Femur (tissue), 1 donor: Measurements from ENCODE around the gene NIPBL.
"Not testable (repeated sequence)": the region's sequence is repeated elsewhere in the genome, so short reads cannot be mapped to it uniquely, and the experiment has no call there.

ENCODE experiments used
- DNase-seq: peaks from one replicate; pipeline ENCODE4 v3.0.0-alpha.2; 2017

The NIPBL gene

DNA sequence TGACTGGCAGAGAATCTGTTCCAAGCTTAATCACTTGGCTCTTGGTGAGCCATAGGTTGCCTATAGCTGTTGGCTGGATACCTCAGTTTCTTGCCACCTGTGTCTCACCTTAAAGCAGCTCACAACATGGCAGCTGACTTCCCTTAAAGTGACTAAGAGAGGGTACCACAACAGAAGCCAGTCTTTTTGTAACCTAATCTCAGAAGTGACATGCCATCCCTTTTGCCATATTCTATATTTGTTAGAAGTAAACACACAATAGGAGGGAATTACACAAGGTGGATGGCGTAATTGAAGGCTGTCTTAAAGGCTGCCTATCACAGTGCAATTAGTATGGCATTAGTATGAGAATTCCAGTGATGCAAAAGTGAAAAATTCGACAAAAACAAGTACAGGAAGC lies 28.1 kb downstream of the NIPBL start:
- no peak for DNase-seq

DNA sequence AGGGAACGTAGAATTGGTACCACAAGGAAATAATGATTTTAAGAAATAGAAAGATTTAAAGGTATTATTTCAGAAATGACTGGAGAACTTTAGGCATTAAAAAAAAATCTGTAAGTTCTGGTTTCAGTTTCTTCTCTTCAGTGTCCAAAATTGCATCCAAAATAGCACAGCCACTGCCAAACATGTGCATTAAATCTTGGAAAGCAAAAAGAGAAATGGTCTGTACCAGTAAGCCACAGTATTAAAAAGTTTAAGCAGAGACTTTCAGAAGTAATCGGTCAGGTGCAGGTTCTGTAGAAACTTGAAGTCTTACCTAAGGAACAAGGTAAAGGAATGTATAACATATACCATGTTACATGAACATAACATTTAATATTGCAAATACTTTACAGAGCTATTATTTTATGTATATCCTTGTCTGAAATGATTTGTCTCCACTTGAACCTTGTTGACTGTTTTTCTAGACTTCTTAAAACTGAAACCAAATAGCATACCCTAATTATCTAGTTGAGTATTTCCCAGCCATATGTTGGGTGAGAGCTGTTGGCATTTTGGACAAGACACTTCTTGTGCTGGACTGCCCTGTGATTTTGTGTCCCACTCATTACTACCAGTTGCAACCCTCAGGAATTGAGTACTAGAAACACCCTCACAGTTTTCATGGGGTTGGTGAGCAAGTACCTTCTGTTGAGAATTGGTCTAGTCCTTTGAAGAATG lies 32.1 kb downstream of the NIPBL start:
- peak; percentile 26 for DNase-seq

DNA sequence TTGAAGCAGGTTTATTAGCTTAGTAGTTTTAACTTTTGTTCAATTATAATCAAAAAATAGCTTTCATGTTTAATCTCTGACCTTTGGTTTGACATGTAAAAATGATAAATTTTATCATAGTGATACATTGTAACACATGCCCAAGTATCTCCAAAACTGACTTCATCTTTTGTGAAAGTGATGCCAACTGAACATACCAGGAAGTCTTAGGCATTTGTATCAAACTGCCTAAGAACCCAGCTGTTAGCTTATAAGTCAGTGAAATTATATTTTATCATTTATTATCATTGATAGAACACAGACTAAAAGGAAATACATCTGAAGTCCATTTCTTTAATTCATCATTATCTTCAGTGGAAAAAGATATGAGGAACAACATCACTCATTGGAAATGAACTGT lies 39.1 kb downstream of the NIPBL start:
- DNase-seq: no peak

DNA sequence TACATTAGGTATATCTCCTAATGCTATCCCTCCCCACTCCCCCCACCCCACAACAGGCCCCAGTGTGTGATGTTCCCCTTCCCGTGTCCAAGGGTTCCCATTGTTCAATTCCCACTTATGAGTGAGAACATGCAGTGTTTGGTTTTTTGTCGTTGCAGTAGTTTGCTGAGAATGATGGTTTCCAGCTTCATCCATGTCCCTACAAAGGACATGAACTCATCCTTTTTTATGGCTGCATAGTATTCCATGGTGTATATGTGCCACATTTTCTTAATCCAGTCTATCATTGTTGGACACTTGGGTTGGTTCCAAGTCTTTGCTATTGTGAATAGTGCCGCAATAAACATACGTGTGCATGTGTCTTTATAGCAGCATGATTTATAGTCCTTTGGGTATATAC lies 40.0 kb downstream of the NIPBL start:
- DNase-seq: not testable (repeated sequence)

DNA sequence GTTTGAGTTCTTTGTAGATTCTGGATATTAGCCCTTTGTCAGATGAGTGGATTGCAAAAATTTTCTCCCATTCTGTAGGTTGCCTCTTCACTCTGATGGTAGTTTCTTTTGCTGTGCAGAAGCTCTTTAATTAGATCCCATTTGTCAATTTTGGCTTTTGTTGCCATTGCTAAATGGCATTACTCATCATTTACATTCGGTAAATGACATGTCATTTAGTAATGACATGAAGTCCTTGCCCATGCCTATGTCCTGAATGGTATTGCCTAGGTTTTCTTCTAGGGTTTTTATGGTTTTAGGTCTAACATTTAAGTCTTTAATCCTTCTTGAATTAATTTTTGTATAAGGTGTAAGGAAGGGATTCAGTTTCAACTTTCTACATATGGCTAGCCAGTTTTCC lies 40.8 kb downstream of the NIPBL start:
- not testable (repeated sequence) for DNase-seq

DNA sequence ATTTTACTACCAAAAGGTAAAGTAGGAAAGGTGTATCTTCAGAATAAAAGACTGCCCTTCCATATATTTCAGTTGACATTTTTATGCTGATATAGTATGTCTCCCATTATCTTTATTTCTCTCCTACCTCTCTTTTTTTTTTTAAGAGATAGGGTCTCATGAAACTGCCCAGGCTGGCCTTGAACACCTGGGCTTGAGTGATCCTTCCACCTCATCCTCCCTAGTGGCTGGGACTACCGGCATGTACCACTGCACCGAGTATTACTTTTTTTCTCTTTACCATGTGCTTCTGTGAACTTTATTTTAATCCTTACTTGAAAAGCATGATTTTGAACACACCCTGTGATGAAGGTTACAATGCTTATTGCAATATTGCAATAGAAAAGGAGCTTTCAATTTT lies 42.7 kb downstream of the NIPBL start:
- DNase-seq: no peak

DNA sequence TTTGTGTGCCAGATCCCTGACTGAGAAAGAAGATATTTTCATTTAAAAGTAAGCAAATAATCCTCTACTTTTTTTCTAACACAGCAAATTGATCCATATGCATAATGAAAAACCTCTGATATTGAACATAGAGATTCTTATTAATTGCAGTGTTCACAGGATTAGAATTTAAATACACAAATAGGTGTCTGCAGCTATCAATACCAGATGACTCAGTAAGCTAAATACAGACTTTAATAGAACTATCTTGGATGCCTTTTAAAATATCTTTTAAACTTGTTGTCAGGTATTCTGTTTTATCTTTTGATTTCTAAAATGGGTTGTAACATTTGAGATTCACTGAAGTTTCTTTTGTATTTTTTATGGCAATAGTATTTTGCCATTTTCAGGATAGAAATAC lies 43.1 kb downstream of the NIPBL start:
- no peak for DNase-seq

DNA sequence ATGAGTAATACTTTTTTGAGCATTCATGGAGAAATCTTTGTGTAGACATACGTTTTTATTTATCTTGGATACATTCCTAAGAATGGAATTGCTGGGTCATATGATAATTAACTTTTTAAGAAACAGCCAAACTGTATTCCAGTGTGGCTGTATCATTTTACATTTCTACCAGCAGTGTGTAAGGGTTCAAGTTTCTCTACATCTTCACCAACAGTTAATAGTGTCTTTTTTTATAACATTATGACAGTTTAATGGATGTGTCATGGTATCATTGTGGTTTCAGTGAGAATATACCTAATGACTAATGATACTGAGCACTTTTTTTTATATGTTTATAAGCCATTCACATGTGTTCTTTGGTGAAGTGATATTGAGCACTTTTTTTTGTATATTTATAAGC lies 52.4 kb downstream of the NIPBL start:
- no peak for DNase-seq

DNA sequence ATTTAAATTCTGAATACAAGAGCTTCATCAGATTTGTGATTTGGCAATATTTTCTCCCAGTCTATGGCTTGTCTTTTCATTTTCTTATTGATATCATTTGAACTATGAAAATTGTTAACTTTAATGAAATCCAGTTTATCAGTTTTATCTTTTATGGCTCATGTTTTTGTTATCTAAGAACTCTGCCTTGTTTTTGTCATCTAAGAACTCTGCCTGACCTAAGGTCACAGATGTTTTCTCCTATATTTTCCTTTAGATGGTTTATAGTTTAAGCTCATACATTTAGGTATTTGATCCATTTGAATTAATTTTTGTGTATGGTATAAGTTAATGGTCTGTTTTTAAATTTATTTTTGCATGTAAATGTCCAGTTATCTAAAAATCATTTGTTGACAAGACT lies 52.9 kb downstream of the NIPBL start:
- no peak for DNase-seq

DNA sequence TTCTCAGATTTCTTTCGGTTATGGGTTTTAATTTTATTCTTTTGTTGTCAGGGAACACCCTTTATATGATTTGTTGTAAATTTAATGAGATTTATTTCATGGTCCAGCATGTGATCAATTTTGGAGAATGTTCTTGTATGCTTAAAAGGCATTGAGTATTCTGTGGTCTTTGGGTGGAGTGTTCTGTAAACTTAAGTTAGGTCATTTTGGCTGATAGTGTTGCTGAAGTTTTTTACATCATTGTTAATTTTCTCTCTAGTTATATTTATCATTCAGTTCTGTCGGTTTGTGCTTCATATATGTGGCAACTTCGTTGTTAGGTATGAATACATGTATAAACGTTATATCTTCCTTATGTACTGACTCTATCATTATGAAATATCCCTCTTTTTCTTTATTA lies 55.5 kb downstream of the NIPBL start:
- no peak for DNase-seq

DNA sequence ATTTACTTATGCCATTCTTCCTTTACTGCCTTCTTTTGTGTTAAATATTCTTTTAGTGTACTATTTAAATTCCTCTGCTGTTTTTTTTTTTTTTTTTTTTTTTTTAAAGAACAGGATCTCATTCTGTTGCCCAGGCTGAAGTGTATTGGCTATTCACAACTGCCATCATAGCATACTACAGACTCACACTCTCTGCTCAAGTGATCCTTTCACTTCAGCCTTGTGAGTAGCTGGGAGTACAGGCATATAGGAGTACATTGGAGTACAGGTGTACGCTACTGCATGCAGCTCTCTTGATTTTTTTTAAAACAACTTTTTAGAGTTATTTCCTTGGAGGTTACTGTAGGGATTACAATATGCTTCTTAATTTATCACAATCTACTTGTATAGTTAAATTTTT lies 56.1 kb downstream of the NIPBL start:
- DNase-seq: no peak

DNA sequence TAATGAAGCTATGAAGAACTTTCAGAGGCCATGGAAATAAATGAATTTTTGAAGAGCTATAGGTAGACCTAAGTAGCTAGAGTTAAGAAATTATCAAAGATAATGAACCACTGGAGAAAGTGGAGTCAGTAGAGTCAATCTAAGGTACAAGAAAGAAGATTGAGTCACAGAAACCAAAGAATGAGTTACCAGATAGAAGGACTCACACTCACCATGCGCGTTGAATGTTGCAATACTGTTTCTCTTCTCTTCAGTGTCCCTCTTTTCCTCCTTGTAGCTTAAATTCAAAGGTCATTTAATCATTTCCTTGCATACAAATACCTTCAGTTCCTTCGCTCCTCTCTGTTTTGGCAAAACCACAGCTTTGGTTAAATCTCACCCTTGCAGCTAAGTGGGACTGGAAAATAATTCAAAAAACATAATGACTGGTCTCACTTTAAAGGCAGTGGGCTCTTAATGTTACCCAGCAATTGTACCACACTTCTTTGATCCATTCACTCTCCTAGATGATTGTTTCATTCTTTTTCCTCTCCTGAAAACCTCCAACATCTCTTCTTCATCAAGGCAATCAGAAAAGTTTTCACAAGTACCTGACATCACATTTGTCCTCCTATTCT lies 58.3 kb downstream of the NIPBL start:
- no peak for DNase-seq

DNA sequence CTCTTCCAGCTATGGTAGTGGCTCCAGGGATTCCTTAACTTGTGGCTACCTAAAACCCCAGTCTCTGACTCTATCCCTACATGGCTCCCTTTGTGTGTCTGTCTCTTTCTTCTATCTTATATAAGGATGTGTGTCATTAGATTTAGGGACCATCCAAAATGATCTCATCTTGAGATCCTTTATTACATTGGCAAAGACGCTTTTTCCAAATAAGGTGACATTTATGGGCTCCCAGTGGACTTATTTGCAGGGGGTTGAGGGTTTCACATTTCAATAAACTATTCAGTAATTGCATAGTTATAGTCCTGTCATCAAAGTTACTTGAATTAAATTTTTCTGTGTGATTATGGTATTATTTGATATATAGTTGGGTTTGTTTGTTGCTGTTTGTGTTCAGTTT lies 59.2 kb downstream of the NIPBL start:
- DNase-seq: no peak

DNA sequence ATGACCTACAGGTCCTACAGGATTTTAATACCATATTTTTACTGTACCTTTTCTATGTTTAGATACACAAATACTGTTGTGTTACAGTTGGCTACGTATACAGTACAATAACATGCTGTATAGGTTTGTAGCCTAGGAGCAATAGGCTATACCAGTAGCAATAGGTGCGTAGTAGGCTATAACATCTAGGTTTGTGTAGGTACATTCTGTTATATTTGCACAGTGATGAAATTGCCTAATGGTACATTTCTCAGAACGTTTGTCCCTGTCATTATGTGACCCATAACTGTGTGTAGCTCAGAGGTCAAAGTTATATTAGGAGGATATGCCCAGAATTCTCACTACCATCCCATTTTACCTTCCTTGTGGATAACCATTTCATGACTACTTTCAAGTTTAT lies 59.7 kb downstream of the NIPBL start:
- no peak for DNase-seq

DNA sequence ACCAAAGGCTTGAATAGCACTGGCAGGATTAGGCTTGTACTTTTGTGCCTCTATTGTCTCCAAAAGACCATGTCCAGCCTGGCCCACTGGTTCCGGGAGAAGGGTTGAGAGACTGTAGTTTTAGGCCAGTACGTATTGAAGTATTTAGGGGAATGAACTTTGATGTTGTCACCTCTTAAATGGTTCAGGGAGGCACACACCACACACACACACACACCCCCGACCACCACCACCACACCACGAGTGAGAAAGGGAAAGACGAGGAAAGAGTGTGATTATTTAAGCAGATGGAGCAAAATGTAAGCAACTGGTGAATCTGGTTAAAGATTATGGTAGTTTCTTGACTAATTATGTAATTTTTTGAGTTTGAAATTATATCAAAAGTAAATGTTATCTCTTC lies 61.6 kb downstream of the NIPBL start:
- DNase-seq: no peak

DNA sequence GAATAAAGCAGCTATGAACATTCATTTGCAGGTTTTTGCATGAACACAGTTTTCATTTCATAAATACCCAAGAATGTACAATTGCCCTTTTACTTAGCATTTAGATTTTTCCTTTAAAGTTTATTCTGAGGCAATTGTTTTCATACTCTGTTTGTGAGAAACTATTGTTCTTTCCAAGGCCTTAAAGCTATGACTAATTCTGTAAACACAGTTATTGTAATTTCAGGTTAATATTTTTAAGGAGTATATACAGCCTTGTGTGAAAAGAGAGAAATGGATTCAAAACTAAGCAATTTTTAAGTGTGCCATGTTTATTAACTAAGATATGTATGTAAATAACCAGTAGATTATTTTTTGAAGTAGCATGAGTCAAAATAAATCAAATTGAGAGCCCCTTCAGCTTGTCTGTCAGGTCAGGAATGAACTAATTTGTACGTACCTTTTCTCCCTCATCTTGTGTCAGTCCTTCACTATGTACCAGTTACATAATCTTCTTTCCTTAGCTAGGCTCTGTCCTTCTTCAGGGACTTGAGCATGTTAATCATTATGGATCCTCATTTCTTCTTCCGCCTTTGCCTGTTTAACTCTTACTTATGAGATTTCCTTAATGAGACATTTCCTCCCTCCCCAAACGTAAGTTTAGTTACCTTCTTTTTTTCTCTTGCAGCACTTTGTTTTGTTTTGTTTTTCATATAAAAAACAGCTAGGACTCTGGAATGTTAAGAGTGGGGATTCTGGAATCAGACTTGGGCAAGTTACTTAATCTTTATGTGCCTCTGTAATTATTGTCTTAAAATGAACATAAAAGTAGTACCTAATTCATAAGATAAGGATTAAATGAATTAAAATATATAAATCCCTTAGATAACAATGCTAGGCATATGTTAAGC lies 63.6 kb downstream of the NIPBL start:
- no peak for DNase-seq

DNA sequence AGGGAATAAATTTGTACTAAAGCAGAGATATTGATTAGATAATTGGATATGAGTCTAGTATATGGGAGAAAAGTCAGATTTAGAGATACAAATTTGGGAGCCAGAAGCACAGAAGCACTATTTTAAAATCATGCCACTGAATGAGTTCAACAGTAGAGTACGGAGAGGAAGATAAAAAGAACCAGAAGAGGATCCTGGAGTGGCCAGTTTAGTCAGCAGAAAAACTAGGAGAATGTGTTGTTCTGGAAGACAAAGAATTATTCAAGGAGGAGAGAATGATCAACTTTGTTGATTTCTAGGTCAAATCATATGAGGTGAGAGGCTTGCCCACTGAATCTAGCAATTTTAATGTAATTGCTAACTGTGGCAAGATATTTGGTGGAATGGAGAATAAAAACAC lies 67.0 kb downstream of the NIPBL start:
- DNase-seq: no peak

DNA sequence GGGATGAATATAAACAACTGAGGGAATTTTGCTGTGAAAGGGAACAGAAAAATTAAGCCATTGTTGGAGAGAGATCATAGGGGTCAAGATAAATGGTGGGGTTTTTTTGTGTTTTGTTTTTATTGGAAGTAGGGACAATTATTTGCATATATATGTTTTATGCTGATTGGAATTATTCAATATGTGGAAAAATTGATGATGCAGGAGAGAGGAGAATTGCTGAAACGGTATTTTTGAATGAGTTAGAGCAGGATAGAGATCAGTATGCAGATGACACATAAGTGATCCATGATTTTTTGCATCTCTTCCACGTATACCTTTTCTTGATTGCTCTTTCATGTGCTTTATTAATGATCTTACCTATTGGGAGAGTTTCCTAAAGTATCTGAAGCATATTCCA lies 67.5 kb downstream of the NIPBL start:
- DNase-seq: no peak

DNA sequence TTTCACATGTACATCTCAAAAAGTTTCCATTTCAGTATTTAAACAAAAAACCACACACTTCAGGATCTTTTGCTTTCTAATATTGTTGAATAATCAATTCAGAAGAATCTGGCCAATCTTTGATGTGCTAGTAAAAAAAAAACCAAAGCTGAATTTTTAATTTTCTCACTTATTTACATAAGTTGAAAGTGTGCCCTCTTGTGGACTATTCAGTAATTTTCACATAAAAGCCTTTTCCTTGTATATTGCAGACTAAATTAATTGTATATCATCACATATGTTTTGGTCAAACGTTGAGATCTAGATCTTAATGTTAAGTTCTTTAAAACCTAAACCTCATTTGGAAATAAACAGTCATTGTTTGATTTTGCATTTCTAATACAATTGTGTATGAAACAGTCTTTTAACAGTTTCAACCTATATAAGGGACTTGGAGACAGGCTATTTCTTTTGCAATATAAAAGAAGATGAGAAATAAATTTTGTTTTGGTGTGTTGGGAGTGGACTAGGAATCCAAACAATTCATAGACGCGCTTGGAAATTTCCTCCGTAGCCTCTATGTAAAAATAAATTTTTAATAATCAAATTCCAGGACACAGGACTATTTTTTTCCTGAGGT lies 68.1 kb downstream of the NIPBL start:
- no peak for DNase-seq

DNA sequence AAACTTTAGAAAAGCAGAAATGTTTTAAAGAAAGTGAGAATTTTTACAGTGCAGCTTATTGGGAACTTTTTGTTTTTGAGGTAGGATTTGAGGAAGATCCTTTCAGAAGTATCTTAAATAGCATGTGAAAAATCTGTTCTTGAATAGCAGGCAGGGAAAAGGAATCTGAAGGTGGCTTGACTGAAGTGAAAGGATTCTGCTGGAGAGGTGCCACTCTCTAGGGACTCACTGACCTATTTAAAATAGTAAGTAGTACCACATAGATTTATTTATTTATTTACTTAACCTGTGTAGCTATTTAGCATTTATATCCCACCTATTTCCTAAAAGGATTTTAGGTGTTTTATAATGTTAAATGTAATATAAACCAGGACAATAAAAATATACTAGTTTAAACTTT lies 69.1 kb downstream of the NIPBL start:
- DNase-seq: no peak

DNA sequence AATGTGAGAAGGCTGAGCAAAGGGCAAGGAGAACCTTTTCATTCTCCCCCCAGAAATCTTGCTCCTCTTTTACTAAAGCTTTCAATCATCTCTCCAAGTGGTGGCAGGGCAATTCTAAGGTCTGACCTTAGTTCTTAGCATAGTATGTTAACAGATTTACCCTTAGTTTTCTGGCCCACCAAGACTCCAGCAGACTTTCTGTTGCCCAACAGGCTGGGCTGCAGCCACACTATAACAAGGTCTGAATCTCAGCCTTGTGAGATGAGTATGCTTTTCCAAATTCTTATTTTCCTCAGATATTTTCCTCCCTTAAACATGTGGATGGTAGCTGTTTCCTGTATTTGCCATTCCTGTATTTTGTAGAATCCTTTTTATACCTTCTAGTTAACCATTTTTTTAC lies 69.5 kb downstream of the NIPBL start:
- no peak for DNase-seq

DNA sequence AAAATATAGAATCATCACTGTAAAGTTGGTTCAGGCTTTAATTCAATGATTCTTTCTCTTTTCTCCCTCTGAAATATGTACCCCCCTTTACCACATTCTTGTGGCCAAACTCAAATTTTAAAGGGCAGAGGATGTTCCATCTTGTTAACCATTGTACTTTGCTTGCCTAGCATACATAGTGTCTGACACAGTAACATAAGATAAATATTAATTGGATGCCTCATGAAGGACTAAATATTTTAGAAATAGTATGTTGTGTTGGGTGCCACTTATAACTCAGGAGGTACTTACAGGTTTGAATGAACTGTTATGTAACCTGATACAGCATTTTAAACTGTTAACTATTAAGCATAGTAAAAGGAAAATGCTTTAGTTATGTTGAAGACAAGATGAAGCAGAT lies 71.5 kb downstream of the NIPBL start:
- no peak for DNase-seq

DNA sequence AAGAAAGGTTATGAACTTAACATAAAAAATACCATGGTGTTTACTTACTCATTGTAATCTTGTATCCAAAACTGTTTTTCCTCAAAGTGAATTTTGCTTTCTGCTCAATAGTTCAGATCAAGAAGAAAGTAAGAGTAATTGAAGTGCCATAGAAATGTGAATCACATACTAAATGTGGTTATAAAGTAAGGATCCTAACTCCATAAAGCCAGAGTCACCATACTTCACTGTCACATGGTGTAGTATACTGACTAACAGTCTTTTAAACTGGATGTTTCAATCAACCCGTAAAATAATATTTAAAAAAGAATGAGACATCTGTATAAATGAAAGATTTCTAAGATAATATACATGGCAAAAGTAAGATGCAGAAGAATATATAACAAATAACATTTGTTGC lies 72.1 kb downstream of the NIPBL start:
- DNase-seq: no peak

DNA sequence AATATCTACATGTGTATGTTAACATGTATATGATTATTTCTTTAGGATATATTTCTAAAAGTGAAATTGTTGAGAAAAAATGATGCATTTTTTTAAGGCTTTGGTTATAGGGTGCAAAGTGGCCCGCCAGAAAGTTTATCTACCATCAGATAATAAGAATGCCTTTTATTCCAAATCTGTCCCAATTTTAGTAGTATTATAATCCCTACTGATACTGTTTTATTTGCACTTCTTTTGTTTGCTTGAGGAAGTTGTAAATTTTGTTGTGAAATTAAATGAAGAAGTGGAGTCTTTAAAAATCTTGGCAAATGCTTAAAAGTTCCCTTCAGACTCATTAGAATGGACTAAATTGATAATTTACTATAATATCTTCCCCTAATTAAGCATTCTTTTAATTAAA lies 73.0 kb downstream of the NIPBL start:
- no peak for DNase-seq
